SH-SY5Y (cell line): Measurements from ENCODE around the gene KDELR3.

ENCODE experiments used
- GATA2 ChIP-seq: IDR thresholded peaks from 2 replicates; pipeline ENCODE4 v1.6.1; 2011; ENCODE audit warnings: mild to moderate bottlenecking, low read depth, low read length
- GATA3 ChIP-seq: IDR thresholded peaks from 2 replicates; pipeline ENCODE4 v1.6.1; 2011; ENCODE audit warnings: low read depth, mild to moderate bottlenecking, low read length, moderate library complexity

GRCh38 chr22:38490915-38491314, 23.0 kb downstream of the KDELR3 start:
- TF ChIP-seq GATA3 (no peak), GATA2 (no peak)
